Stimulated activated CD4-positive, alpha-beta T cell treated with anti-CD3 and anti-CD28 coated beads, TNF-alpha, amount 100 ng/mL, for 24 hours (primary cell): ENCODE measurements around the gene H2AZ2.
A peak's percentile ranks its signal among the peaks of the same experiment; 100 is the strongest.
"Not testable (repeated sequence)": the region's sequence is repeated elsewhere in the genome, so short reads cannot be mapped to it uniquely, and the experiment has no call there.

ENCODE experiments used
- DNase-seq, 3 experiments: peaks; one replicate each; pipeline ENCODE4 v3.0.0-alpha.2; 2020; ENCODE audit warnings: low read depth in 3 of 3

Gene H2AZ2

DNA sequence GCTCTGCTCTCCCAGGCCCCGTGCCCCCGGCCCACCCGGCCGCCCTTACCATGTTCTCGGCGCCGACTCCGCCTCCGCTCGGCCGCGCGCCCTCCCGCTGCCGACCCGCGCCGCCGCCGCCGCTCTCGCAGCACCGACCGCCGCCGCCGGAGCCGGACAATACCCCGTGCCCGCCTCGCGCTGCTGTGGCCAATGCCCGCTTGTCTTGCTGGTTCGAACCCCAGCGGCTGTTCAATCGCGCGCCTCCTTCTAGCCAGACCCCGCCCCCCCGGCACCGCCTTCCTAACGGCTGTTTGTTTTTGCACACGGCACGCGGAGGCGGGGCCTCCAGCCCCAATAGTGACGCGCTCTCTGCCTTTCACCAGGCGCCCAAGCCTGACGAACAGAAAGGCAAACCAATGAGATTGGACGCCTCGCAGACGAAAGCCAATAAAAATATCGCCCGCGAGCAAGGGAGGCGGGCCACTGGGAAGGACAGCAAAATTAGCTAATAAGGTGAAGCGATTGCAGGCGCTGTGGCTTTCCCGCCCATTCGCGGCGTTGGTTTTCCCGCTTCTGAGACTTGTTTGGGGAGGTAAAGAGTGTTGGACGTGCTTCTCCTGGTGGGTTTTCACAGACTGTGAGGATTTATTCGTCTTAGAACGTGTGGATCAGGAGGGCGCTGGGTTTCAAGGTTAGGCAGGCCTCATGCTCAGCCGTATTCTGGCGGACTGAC is at the start of gene H2AZ2:
Gene H2AZ2 (minus strand): TSS at position 168 of the 715 bp plus-strand sequence. CDS start 116 bp downstream, at position 52.
- DNase-seq = peak; percentile 99 to 100 (median 100)

DNA sequence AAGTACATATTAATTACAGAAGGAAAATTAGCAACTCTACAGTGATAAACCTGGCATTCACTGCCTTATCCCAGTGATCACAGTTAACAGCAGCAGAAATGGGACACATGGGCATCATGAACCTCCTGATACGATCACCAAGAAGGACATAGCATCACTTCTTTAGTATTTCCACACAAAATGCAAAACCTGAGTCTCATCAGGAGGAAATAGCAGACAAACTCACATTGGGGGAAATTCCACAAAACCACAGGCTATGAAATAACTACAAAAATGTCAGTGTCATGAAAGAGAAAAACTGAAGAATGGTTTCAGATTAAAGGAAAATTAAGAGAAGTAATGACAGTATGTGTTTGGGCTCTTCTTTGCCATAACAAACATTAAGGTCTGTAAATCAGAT is 49.4 kb upstream of the H2AZ2 start:
- no peak for DNase-seq

DNA sequence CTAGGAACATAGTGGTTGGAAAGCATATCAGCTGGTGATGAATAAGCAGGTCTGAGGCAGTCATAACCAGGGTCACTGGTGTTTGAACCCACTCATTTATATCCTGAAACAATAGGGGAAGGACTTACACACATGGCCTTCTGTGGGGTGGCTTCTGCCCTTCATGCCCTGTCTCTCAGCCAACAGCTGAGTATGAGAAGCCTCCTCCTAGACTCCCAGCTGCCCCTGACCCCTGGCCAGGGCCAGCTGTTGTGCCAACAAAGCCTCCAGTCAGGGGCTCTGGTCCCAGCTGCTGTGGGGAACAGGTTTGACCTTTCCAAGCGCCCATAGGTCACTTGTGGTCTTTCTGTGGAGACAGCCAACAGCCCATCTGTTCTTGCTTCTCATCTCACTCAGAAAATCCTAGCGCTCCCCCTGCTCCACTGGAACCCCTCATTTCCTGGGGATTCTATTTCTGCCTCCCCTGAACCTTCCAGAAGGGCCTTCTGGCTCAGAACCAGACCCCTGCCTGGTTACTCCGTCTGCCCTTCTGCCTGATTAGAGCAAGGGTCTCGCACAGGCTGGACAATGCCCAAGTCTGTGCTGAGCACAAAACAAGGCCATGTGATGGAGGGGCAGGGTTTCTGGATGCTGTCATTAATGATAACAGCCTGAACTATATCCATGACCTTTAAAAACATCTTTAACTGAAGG is 47.1 kb upstream of the H2AZ2 start:
- no peak for DNase-seq

DNA sequence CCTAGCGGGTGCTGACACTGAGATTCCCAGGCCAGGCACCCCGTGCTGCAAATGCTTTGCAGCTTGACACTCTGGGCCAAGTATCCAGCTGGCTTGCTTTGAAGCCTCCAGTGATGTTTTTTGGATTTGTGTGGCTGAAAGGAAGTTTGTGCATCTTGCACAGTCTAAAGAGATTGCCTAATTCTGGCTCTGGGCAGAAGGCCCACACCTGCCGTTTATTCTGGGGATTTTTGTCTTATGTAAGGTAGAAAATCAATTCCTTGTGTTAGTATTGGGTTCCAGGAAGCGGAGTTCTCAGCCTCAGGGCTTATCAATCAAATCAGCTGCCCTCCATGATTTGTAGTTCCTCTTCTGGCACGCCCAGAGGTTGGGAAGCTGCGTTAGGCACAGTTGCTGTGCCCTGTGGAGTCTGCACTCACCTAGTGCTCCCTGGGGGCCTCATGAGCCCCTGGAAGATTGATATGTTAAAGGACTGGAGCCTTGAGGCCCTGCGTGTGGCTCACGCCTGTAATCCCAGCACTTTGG is 45.9 kb upstream of the H2AZ2 start:
- DNase-seq = no peak

DNA sequence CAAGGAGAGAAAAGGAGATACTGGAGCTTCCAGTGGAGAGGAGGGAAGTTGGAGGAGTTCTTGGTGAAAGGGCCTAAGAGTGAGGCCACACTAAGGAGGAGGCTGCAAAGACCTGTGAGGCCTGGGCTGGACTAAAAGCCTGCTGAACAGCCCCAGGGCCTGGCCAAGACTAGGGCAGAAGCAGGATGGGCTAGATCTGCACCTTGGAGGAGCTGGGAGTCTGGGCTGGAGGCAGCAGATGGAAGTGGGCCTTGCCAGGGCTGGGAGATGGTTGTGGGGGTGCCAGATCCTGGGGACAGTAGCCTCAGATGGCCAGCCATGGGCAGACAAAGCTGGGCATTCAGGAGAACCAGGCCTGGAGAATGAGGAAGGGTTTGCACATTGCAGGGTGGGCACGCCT is 43.9 kb upstream of the H2AZ2 start:
- DNase-seq = no peak

DNA sequence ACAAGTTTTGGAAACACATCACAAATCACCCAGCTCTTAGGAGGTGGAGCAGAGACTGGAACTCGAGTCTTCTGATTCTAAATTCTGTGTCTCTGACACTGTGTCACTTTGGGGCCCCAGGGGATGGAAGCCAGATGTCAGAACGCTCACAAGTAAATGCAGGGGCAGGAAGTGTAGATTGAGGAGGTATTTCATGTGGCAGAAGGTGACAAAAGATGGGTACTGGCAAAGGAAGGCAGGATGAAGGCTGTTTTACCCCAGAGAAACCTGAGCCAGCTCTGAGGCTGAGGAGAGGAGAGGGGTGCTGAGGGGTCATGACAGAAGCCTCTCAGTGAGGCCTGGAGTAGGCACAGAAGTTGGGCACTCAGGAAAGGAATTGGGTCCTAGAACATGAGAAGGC is 43.5 kb upstream of the H2AZ2 start:
- no peak for DNase-seq

DNA sequence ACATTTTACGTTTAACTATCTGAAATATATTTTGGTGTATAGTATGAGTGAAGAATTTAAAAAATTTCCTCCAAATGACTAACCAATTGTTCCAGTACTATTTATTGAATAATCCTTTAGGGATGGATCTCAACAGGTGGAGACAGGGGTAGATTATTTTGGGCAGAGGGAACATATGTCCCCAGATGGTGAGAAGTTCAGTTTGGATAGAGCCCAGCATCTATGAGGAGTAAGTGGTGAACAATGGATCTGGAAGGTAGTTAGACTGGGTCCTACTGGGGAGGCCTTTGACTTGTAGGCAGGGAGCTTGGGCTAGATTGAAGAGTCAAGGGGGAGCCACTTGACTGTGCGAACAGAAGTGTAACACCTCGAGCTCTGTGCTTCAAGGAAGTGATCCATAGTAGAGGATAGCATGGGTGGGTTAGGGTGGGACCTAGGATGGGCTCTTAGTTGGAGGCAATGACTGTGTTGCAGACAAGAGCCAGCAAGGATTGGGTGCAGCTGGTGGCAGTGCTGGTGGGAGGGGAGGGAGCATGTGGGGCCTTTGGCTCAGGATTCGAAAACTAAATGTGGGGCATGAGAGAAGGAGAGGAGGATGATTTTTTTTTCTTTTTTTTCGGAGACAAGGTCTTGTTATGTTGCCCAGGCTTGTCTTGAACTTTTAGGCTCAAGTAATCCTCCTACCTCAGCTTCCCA is 41.3 kb upstream of the H2AZ2 start:
- no peak for DNase-seq

DNA sequence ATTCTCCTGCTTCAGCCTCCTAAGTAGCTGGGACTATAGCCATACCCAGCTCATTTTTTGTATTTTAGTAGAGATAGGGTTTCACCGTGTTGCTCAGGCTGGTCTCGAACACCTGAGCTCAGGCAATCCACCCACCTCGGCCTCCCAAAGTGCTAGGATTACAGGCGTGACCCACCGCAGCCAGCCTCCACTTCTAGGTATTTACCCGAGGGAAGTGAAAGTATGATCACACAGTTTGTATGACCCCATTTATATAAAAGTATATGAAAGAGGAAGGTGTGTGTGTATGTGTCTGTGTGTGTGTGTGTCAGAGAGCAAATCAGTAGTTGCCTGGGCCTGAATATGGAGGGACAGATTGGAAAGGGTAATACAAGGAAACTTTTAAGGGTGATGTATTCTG is 39.4 kb upstream of the H2AZ2 start:
- no peak for DNase-seq

DNA sequence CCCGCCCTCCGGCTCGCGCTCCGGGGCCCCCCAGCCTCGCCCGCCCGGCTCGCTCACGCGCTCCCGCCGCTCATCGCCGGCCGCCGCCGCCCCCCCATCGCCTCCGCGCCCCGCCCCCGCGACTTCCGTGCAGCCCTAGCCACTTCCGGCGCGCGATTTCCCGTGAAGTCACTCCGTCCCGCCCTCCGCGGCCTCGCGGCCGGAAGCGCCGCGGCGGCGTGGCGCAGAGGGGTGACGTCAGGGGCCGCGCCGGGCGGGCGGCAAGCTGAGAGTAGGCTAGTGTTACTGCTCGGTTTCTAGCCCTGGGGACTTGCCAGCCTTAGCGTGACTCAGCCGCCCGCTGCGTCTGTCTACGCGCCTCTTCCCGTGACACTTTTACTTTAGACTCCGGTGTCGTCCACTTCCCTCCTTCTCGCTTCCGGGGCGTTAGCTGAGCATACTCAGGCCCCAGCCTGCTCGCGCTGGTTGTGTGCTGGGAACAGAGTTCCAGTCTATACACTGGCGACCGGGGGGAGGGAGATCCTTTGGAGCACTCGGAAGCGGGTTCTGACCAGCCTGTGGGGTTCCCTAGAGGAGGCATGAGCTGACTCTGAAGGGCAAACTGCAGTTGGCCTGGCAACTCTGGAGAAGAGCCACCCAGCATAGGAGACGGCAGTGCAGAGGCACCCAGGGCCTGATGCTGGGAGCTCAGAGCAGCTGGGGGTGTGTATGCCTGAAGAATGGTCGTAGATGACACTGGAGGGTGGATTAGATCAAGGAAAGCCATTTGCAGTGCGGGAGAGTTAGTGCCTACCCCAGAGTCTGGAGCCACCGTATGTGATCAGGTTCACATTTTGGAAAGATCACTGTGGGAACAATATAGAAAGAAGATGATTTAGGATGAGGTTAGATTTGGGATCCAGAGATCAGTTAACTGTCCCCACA is 37.8 kb upstream of the H2AZ2 start, which contains the start of gene PURB:
Gene PURB (minus strand): TSS at position 137 of the 924 bp plus-strand sequence. CDS start 182 bp downstream, outside the sequence.
- DNase-seq = peak; percentile 87 to 94 (median 92)

DNA sequence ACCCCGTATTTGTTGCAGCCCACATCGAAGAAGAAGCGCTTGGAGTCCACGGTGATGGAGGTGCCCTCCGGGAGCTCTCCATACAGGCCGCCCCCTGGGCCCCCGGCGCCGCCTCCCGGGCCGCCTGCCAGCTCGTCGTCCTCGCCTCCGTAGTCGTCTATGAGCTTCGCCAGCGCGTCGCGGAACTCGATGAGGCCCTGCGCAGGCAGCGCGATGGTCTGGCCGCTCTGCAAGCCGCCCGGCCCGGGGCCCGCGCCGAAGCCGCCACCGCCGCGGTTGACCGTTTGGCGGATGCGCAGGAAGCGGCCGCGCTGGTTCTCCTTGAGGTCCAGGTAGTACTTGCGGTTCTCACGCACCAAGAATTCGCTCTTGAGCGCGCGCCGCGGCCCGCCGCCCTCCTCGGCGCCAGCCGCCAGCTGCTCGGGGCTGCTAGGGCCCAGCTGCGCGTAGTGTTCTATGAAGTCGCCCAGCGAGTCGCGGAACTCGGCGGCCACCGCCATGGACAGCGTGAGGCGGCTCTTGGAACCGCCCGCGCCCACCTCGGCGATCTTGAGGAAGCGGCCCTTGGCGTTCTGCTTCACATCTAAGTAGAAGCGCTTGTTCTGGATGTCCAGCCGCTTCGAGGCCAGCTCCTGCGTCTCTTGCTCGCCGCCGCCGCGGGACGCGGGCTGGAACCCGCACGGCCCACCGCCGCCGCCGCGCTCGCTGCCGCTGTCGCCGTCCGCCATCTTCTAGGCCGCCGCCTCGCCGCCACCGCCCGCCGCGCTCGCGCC is 36.9 kb upstream of the H2AZ2 start:
- DNase-seq = peak in 1 of 3 experiments; percentile 38

DNA sequence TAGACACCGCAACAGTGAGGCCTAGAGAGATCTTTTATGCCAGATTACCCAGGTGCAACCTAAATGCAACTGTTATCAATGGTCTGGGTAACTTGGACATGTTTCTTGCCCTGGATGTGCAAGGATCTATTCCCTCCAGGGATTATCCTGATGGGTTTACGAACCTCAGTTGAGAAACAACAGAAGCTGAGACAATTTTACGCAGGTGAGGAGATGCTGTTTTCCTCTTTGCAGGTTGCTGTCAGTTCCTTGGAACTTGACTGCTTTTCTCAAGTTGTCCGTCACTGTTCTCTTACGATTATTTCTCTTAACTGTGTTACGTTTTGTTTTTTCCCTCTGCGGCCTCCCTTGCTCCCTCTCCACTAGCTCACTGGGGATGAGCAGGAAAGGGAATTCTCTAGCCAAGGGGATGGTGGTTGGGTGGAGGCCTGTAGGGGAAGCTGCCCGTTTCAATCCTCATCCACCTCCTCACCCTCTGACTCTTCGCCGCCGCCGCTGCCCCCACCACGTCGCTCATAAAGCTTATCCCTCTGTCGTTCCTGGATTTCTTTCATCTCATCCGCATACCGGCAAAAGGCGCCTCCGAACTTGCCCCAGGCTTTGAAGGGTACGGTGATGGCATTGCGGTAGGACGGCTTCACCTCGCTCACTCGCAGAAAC is 36.2 kb upstream of the H2AZ2 start:
- no peak for DNase-seq

DNA sequence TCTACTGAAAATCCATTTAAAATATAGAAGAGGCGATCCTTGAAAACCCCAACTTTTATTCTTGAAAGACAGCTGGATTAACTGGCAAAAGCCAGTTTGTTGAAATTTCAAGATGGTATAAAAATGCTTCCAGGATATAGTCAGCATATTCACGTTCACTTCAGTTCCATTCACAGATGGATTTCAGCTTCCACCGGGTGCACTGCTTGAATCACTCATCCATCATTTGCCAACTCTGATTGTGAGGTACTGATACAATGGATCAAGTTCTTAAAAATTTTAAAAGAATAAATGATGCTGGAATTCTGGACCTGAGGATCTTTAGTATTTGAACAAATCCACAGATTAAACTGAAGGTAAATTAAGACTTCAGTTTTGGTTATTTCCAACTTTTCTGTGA is 35.0 kb upstream of the H2AZ2 start:
- no peak for DNase-seq

DNA sequence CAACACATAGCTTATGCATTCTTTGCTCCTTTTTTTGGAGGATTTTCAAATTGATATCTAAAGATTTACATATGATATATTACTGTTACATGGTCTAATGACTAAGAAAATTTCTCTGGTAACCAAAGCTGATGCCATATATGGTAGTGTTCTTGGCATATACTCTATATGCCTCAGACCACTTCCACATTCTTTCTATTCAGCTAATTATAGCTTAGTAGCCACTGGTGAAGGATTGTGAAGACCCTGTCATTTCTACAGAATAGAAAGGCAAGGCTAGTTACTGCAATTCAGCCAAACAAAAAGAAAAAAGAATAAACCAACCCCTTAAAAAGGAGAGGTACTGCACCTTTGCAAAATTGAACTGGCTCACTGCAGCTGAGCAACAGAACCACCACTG is 33.7 kb upstream of the H2AZ2 start:
- DNase-seq = no peak

DNA sequence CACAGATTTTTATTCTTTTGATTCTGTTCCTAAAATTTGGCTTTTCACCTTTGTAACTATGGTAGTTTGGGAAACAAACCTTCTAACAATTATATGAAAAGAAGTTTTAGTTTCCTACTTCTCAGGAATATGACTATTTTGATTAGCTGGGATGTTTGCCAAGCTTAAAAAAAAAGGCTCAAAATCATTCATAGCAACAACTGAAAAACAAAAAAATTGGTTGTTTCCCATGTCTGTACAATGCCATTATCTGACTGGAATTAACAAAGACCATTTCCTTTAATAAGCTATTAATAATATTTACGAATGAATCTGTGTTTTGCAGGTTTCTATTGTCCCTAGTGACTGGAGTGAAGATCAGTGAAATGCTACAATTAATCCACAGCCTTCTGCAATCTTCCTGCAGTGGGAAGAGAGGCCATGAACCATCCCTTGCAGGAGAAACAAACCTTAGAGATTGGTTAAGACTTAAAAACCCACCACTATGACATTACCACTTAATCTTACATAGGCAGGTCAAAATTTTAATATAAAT is 33.2 kb upstream of the H2AZ2 start:
- DNase-seq = no peak

DNA sequence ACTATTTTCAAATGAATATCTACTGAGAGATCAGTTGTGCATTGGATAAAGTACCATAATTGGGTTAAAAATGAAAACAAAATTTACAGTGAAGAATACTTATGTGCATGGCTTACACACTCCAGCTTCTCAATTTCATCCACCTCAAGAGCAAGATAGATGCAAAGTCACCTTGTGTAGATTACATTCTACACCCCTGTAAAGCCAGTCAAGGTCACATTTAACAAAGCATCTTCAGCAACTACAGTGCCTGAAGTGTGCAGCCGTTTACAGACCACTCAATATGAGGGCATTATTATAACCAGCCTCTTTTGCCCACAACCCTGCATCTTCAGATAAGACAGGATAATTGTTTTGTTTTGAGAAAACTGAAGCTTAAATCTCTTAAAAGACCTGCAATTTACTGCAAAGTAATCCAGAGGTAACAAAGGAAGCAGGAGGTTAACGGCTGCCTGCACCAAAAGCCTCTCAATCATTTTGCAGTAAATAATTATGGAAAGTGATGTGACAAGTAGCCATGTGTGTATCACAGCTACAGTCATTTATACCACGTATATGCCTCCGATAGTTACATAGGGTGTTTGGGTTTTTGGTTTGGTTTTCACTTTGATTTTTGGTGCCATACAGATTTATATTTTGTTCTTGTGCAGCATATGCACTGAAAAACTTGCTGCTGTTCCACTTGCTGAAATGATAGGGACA is 32.6 kb upstream of the H2AZ2 start:
- no peak for DNase-seq

DNA sequence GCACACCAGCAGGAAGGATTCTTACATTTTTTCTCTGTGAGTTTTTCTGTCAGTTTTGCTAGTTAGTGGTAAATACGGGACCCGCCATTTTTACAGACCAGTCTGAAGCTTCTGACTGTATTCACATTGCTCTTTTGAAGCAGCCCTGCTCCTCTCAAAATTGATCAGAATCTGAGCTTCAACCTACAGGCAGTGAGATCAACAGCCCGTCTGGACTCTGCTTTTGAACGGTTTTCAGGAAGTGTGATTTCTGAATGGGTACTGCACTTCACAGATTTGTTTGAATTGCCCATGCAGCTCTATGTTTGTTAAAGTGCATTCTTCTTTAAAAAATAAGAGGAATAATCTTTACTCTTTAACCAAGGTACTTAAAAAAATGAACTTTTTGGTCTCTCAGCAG is 28.5 kb upstream of the H2AZ2 start:
- no peak for DNase-seq

DNA sequence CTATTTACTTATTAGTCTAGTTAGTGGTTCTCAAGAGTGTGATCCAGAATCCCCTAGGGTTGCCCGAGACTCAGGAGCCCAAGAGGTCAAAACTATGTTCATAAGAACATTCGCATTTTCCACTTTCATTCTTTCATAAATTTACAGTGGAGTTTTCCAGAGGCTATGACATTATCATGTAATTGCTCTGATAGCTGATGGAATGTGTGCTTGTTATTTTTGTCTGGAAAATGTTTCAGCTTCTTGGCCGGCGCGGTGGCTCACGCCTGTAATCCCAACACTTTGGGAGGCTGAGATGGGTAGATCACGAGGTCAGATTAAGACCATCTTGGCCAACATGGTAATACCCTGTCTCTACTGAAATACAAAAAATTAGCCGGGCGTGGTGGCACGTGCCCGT is 27.4 kb upstream of the H2AZ2 start:
- DNase-seq = no peak

DNA sequence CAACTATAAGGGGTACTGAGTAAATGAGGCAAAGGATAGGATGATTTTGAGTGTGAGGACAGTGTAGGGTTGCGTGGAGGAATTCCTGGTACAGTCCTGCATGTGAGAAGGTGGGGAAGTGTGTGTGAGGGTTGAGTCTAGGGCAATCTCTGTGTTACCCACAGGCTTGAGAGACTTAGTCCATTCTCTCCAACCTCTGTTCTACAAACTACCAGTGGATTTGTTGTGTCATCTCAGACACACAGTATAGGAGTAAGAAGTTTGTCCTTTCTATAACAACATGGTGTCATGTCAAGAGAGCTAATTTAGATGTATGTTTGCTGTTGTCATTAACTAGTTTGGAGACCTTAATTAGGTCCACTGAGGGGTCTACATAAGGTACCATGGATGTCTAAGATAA is 24.9 kb upstream of the H2AZ2 start:
- no peak for DNase-seq

DNA sequence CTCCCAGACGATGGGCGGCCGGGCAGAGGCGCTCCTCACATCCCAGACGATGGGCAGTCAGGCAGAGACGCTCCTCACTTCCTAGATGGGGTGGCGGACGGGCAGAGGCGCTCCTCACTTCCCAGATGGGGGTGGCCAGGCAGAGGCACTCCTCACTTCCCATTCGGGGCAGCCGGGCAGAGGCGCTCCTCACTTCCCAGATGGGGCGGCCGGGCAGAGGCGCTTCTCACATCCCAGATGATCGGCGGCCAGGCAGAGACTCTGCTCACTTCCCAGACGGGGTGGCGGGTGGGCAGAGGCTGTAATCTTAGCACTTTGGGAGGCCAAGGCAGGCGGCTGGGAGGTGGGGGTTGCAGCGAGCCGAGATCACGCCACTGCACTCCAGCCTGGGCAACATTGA is 24.0 kb upstream of the H2AZ2 start:
- DNase-seq = not testable (repeated sequence)
